H9 (cell line): ENCODE results near the gene ZNF300. TPM values are rescaled to one million over a fixed set of nuclear protein-coding genes. Genes with fewer than 3 reads are reported as not detected.
A peak's percentile ranks its signal among the peaks of the same experiment; 100 is the strongest.

ENCODE experiments used
- DNase-seq: peaks from one replicate; pipeline ENCODE4 v3.0.0-alpha.2; 2017
- H2AFZ ChIP-seq: one replicate; pipeline ENCODE4 v1.6.1; 2013; ENCODE audit warnings: mild to moderate bottlenecking, low read length, control low read depth, moderate library complexity
- H2AK5ac ChIP-seq: 2 replicates; pipeline ENCODE4 v1.6.1; 2013; ENCODE audit warnings: low read length, control low read depth, mixed read lengths; ENCODE audit not compliant: insufficient read length
- H2BK120ac ChIP-seq: one replicate; pipeline ENCODE4 v1.6.1; 2013; ENCODE audit warnings: low read depth, mild to moderate bottlenecking, low read length, control low read depth, inconsistent platforms; ENCODE audit not compliant: poor library complexity, severe bottlenecking
- H2BK12ac ChIP-seq: 2 replicates; pipeline ENCODE4 v1.6.1; 2013; ENCODE audit warnings: low read length, control low read depth, mixed read lengths, low read depth; ENCODE audit not compliant: insufficient read length
- H2BK15ac ChIP-seq: 2 replicates; pipeline ENCODE4 v1.6.1; 2013; ENCODE audit warnings: low read depth, low read length, control low read depth
- H2BK20ac ChIP-seq: one replicate; pipeline ENCODE4 v1.6.1; 2013; ENCODE audit warnings: low read depth, mild to moderate bottlenecking, low read length, control low read depth, inconsistent platforms; ENCODE audit not compliant: poor library complexity, severe bottlenecking
- H2BK5ac ChIP-seq: 2 replicates; pipeline ENCODE4 v1.6.1; 2013; ENCODE audit warnings: low read length, control low read depth, mixed read lengths; ENCODE audit not compliant: insufficient read length
- H3K14ac ChIP-seq: 2 replicates; pipeline ENCODE4 v1.6.1; 2013; ENCODE audit warnings: low read length, control low read depth; ENCODE audit not compliant: insufficient read depth
- H3K18ac ChIP-seq: 2 replicates; pipeline ENCODE4 v1.6.1; 2013; ENCODE audit warnings: low read depth, mild to moderate bottlenecking, mixed read lengths, low read length, control low read depth; ENCODE audit not compliant: insufficient read length
- H3K23ac ChIP-seq: 2 replicates; pipeline ENCODE4 v1.6.1; 2013; ENCODE audit warnings: low read length, control low read depth, mixed read lengths, low read depth; ENCODE audit not compliant: insufficient read length
- H3K23me2 ChIP-seq: 2 replicates; pipeline ENCODE4 v1.6.1; 2013; ENCODE audit warnings: low read depth, mild to moderate bottlenecking, mixed read lengths, low read length, control low read depth; ENCODE audit not compliant: insufficient read length, poor library complexity, severe bottlenecking
- H3K27ac ChIP-seq: 2 replicates; pipeline ENCODE4 v1.5.1; 2013; ENCODE audit warnings: low read length, control low read depth, mixed read lengths, low read depth; ENCODE audit not compliant: insufficient read length
- H3K27me3 ChIP-seq: 2 replicates; pipeline ENCODE4 v1.6.1; 2013; ENCODE audit warnings: low read length, control low read depth, inconsistent platforms; ENCODE audit not compliant: insufficient read depth
- H3K4ac ChIP-seq: 2 replicates; pipeline ENCODE4 v1.6.1; 2013; ENCODE audit warnings: low read depth, mild to moderate bottlenecking, control low read depth, inconsistent platforms, low read length, moderate library complexity
- H3K4me1 ChIP-seq: 2 replicates; pipeline ENCODE4 v1.6.1; 2013; ENCODE audit warnings: low read length, control low read depth, inconsistent platforms; ENCODE audit not compliant: insufficient read depth
- H3K4me2 ChIP-seq: 2 replicates; pipeline ENCODE4 v1.6.1; 2013; ENCODE audit warnings: low read length, control low read depth, mixed read lengths; ENCODE audit not compliant: insufficient read length, insufficient read depth
- H3K56ac ChIP-seq: 2 replicates; pipeline ENCODE4 v1.6.1; 2013; ENCODE audit warnings: low read depth, mild to moderate bottlenecking, mixed read lengths, low read length, control low read depth; ENCODE audit not compliant: insufficient read length
- H3K79me1 ChIP-seq: 2 replicates; pipeline ENCODE4 v1.6.1; 2013; ENCODE audit warnings: low read depth, mild to moderate bottlenecking, moderate library complexity, low read length, control low read depth, inconsistent platforms; ENCODE audit not compliant: insufficient read depth, poor library complexity, severe bottlenecking
- H3K79me2 ChIP-seq: 2 replicates; pipeline ENCODE4 v1.6.1; 2013; ENCODE audit warnings: low read length, control low read depth, inconsistent platforms; ENCODE audit not compliant: insufficient read depth
- H3K9ac ChIP-seq: 2 replicates; pipeline ENCODE4 v1.6.1; 2013; ENCODE audit warnings: low read length, control low read depth, mixed read lengths; ENCODE audit not compliant: insufficient read length; ENCODE audit errors: extremely low read depth
- H3K9me3 ChIP-seq: one replicate; pipeline ENCODE4 v1.6.1; 2013; ENCODE audit warnings: low read depth, low read length, inconsistent platforms; ENCODE audit not compliant: control insufficient read depth
- H3T11ph ChIP-seq: one replicate; pipeline ENCODE4 v1.6.1; 2013; ENCODE audit warnings: mild to moderate bottlenecking, low read length, control low read depth, inconsistent platforms
- H4K20me1 ChIP-seq: one replicate; pipeline ENCODE4 v1.6.1; 2013; ENCODE audit not compliant: control insufficient read depth, insufficient read length, insufficient read depth
- H4K5ac ChIP-seq: 2 replicates; pipeline ENCODE4 v1.6.1; 2013; ENCODE audit warnings: low read depth, mild to moderate bottlenecking, mixed read lengths, low read length, control low read depth; ENCODE audit not compliant: insufficient read length
- H4K8ac ChIP-seq: replicated peaks from 2 replicates; pipeline ENCODE4 v1.6.1; 2013; ENCODE audit warnings: low read length, control low read depth, mixed read lengths, low read depth; ENCODE audit not compliant: insufficient read length
- H4K91ac ChIP-seq: 2 replicates; pipeline ENCODE4 v1.6.1; 2013; ENCODE audit warnings: low read depth, mild to moderate bottlenecking, moderate library complexity, mixed read lengths, low read length, control low read depth; ENCODE audit not compliant: insufficient read length
- H3K27ac Mint-ChIP-seq, 3 experiments: 2 replicates in 2 of 3; 3 replicates in 1 of 3; pipeline ENCODE4 v1.8.0; 2020 to 2021; ENCODE audit warnings: mixed read lengths in 3 of 3, mild to moderate bottlenecking in 1 of 3, moderate library complexity in 1 of 3
- H3K27me3 Mint-ChIP-seq: 2 replicates; pipeline ENCODE4 v1.8.0; 2021; ENCODE audit warnings: low read depth, mild to moderate bottlenecking, moderate library complexity, mixed read lengths
- H3K36me3 Mint-ChIP-seq, 3 experiments: 2 replicates in 2 of 3; 3 replicates in 1 of 3; pipeline ENCODE4 v1.8.0; 2020 to 2021; ENCODE audit warnings: low read depth in 3 of 3, mixed read lengths in 3 of 3; ENCODE audit not compliant: insufficient read depth in 1 of 3
- H3K4me1 Mint-ChIP-seq, 2 experiments: 2 replicates each; pipeline ENCODE4 v1.8.0; 2020; ENCODE audit warnings: mixed read lengths in 2 of 2
- H3K4me3 Mint-ChIP-seq, 2 experiments: 2 replicates in 1 of 2; 3 replicates in 1 of 2; pipeline ENCODE4 v1.8.0; 2020 to 2021; ENCODE audit warnings: mild to moderate bottlenecking in 2 of 2, mixed read lengths in 2 of 2, moderate library complexity in 1 of 2
- H3K9me3 Mint-ChIP-seq, 2 experiments: 2 replicates in 1 of 2; 3 replicates in 1 of 2; pipeline ENCODE4 v1.8.0; 2020; ENCODE audit warnings: mild to moderate bottlenecking in 2 of 2, mixed read lengths in 2 of 2, moderate library complexity in 1 of 2
- WGBS: extraction: QIAGEN DNeasy Blood & Tissue Kit; methylation state at CpG from one replicate; pipeline ENCODE4 v1.1.7; 2013; ENCODE audit warnings: missing lambda C conversion rate, low lambda C conversion rate, mixed read lengths; ENCODE audit not compliant: insufficient read length; ENCODE audit errors: extremely low coverage; 5-methylcytosine and 5-hydroxymethylcytosine counted together
- long read RNA-seq: library from polyadenylated mRNA; unstranded; transcript quantifications from one replicate; pipeline ENCODE4 v2.0.0, GENCODE V29; 2020
- total RNA-seq: library from RNA; stranded (reverse); gene quantifications from 2 replicates; pipeline ENCODE4 v1.2.1, GENCODE V29; 2021
- TF ChIP-seq, protein P1 (sequence below): fragments of 200-600 bp; sonication (generic); conservative IDR thresholded peaks from 3 replicates; pipeline ENCODE4 v1.8.0; 2021; ENCODE audit warnings: antibody characterized with exemption, mild to moderate bottlenecking

The ZNF300 gene
- total RNA-seq = 7.7 and 8.8 TPM in 2 replicates
- long read RNA-seq, full-length matches to known transcripts = 41 of 45 reads
- long read RNA-seq, partial matches to known transcripts = 2 of 45 reads
- long read RNA-seq, other reads (novel, unspliced or antisense) = 2 of 45 reads

GRCh38 chr5:150904479-150905311, at the start of gene ZNF300:
ZNF300 (minus strand) TSS chr5:150904980; CDS start chr5:150903155, 1,825 bp downstream.
- Histone ChIP-seq H4K91ac (peak within 1 kb of the TSS; percentile 3), H3K56ac (peak within 1 kb of the TSS; percentile 63), H3K14ac (peak within 1 kb of the TSS; percentile 98), H2AK5ac (no peak within 1 kb of the TSS), H2BK20ac (peak within 1 kb of the TSS; percentile 98), H3K4ac (peak within 1 kb of the TSS; percentile 3; the same call in 1 of the 2 replicates), H2BK15ac (no peak within 1 kb of the TSS), H2AFZ (peak within 1 kb of the TSS; percentile 94), H2BK5ac (peak within 1 kb of the TSS; percentile 91), H3K9ac (peak within 1 kb of the TSS; percentile 95), H4K8ac (peak within 1 kb of the TSS; percentile 75), H3K27me3 (no peaks in the 10 kb centered on the region), H3K4me1 (no peaks in the 10 kb centered on the region), H4K5ac (peak within 1 kb of the TSS; percentile 91), H3K23ac (no peak within 1 kb of the TSS), H3K9me3 (peaks cover 43% of the 10 kb centered on the region), H3K79me1 (no peaks in the 10 kb centered on the region), H3T11ph (peak within 1 kb of the TSS; percentile 100), H3K18ac (peak within 1 kb of the TSS; percentile 95), H3K27ac (peak within 1 kb of the TSS; percentile 68), H3K23me2 (peaks cover 3% of the 10 kb centered on the region), H2BK12ac (peak within 1 kb of the TSS; percentile 5), H3K4me2 (peak within 1 kb of the TSS; percentile 44), H4K20me1 (no peaks in the 10 kb centered on the region), H2BK120ac (peak within 1 kb of the TSS; percentile 89), H3K79me2 (no peaks in the 10 kb centered on the region)
- H3K27me3 Mint-ChIP-seq = no peaks in the 10 kb centered on the region; the same call in 1 of the 2 replicates
- TF ChIP-seq, protein P1, sequence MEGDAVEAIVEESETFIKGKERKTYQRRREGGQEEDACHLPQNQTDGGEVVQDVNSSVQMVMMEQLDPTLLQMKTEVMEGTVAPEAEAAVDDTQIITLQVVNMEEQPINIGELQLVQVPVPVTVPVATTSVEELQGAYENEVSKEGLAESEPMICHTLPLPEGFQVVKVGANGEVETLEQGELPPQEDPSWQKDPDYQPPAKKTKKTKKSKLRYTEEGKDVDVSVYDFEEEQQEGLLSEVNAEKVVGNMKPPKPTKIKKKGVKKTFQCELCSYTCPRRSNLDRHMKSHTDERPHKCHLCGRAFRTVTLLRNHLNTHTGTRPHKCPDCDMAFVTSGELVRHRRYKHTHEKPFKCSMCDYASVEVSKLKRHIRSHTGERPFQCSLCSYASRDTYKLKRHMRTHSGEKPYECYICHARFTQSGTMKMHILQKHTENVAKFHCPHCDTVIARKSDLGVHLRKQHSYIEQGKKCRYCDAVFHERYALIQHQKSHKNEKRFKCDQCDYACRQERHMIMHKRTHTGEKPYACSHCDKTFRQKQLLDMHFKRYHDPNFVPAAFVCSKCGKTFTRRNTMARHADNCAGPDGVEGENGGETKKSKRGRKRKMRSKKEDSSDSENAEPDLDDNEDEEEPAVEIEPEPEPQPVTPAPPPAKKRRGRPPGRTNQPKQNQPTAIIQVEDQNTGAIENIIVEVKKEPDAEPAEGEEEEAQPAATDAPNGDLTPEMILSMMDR = no peak
- H3K9me3 Mint-ChIP-seq = peaks cover 68 to 69% of the 10 kb centered on the region in 2 experiments
- 100% methylated on average over 1 of the region's 36 CpGs for WGBS
- peak; percentile 92 for DNase-seq
- peak within 1 kb of the TSS; percentile 79 to 90 for H3K4me3 Mint-ChIP-seq
- peaks cover 17 to 65% (median 62%) of the 10 kb centered on the region in 3 experiments for H3K36me3 Mint-ChIP-seq
- peak within 1 kb of the TSS; percentile 95 to 100 (median 100) for H3K27ac Mint-ChIP-seq
- H3K4me1 Mint-ChIP-seq = peaks cover 0 to 14% of the 10 kb centered on the region in 2 experiments; a peak in 2 of 4 replicates
